Measurements from ENCODE around the gene CD9.

DNA sequence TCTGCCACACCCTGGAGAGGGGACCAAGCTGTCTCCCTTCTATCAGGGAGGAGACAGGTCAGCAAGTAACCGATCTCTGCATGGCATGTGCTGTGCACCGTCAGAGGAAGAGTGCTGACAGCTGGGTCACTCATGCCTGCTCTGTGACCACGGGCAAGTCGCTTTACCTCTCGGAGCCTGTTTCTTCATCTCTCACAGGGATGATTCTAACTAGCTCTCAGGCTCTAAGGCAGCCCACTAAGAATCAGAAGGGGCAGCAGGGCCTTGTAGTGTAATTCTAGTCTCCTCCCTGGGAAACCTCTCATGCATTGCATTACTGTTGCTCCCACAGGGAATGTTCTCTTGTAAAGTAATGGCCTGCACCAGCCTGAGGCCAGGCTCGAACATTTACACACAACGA is 11.9 kb downstream of the CD9 start:
- no peak for TF ChIP-seq POLR2AphosphoS5 (IDR thresholded peaks at IDR 0.05)
- TF ChIP-seq, protein P1, sequence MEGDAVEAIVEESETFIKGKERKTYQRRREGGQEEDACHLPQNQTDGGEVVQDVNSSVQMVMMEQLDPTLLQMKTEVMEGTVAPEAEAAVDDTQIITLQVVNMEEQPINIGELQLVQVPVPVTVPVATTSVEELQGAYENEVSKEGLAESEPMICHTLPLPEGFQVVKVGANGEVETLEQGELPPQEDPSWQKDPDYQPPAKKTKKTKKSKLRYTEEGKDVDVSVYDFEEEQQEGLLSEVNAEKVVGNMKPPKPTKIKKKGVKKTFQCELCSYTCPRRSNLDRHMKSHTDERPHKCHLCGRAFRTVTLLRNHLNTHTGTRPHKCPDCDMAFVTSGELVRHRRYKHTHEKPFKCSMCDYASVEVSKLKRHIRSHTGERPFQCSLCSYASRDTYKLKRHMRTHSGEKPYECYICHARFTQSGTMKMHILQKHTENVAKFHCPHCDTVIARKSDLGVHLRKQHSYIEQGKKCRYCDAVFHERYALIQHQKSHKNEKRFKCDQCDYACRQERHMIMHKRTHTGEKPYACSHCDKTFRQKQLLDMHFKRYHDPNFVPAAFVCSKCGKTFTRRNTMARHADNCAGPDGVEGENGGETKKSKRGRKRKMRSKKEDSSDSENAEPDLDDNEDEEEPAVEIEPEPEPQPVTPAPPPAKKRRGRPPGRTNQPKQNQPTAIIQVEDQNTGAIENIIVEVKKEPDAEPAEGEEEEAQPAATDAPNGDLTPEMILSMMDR (IDR thresholded peaks at IDR 0.05) = no peak
- no peak for TF ChIP-seq EP300 (IDR thresholded peaks at IDR 0.05)

Data from esophagus muscularis mucosa (tissue), 4 donors.